GM18909 (cell line): Measurements from ENCODE around the gene ATXN7L1.

Experiments
- ATAC-seq: cut with Tn5 transposase; IDR thresholded peaks from one replicate; pipeline ENCODE4 v1.9.1; 2021; ENCODE audit warnings: mild to moderate bottlenecking; ENCODE audit not compliant: unreplicated experiment, poor library complexity

Gene ATXN7L1

GRCh38 chr7:105689067-105689819, 187.2 kb downstream of the ATXN7L1 start:
- no peak for ATAC-seq

- no peak for ATAC-seq
Observed at GRCh38 chr7:105688617-105689016, 187.8 kb downstream of the ATXN7L1 start.

GRCh38 chr7:105685161-105685560, 191.2 kb downstream of the ATXN7L1 start:
- no peak for ATAC-seq

GRCh38 chr7:105682341-105683060, 193.9 kb downstream of the ATXN7L1 start:
- ATAC-seq, result no peak

GRCh38 chr7:105680505-105681187, 195.8 kb downstream of the ATXN7L1 start:
- ATAC-seq, result no peak

- ATAC-seq, result peak; percentile 60
Observed at GRCh38 chr7:105678811-105679495, 197.4 kb downstream of the ATXN7L1 start.

- ATAC-seq, result peak; percentile 59
Observed at GRCh38 chr7:105677817-105678573, 198.4 kb downstream of the ATXN7L1 start.

GRCh38 chr7:105677410-105677730, 199.0 kb downstream of the ATXN7L1 start:
- no peak for ATAC-seq

- no peak for ATAC-seq
Observed at GRCh38 chr7:105675934-105676371, 200.4 kb downstream of the ATXN7L1 start.

GRCh38 chr7:105674200-105674920, 202.0 kb downstream of the ATXN7L1 start:
- no peak for ATAC-seq

- no peak for ATAC-seq
Observed at GRCh38 chr7:105673367-105674084, 202.9 kb downstream of the ATXN7L1 start.

- no peak for ATAC-seq
Observed at GRCh38 chr7:105672801-105673200, 203.6 kb downstream of the ATXN7L1 start.

- ATAC-seq, result no peak
Observed at GRCh38 chr7:105666324-105666723, 210.1 kb downstream of the ATXN7L1 start.

GRCh38 chr7:105665684-105666083, 210.7 kb downstream of the ATXN7L1 start:
- ATAC-seq, result no peak

GRCh38 chr7:105664816-105665525, 211.4 kb downstream of the ATXN7L1 start:
- ATAC-seq, result no peak

- no peak for ATAC-seq
Observed at GRCh38 chr7:105662998-105663397, 213.4 kb downstream of the ATXN7L1 start.

- no peak for ATAC-seq
Observed at GRCh38 chr7:105661625-105662024, 214.8 kb downstream of the ATXN7L1 start.

GRCh38 chr7:105656922-105657521, 219.4 kb downstream of the ATXN7L1 start:
- ATAC-seq, result no peak
